Hepatocyte (in vitro differentiated cells): Measurements from ENCODE around the gene ASTN2.

ENCODE experiments used
- EZH2 ChIP-seq: fragments of 200-600 bp; sonication (generic); IDR thresholded peaks from 2 replicates; pipeline ENCODE4 v1.6.1; 2016; ENCODE audit warnings: antibody characterized with exemption, mild to moderate bottlenecking, borderline replicate concordance
- EZH2phosphoT487 ChIP-seq: fragments of 200-600 bp; sonication (generic); IDR thresholded peaks from one replicate; pipeline ENCODE4 v1.6.1; 2018; ENCODE audit warnings: antibody characterized with exemption, mild to moderate bottlenecking, low read depth, moderate library complexity; ENCODE audit not compliant: unreplicated experiment, severe bottlenecking
- TF ChIP-seq, protein P1 (sequence below): fragments of 200-600 bp; sonication (generic); IDR thresholded peaks from 2 replicates; pipeline ENCODE4 v1.5.1; 2016; ENCODE audit warnings: antibody characterized with exemption, mild to moderate bottlenecking; ENCODE audit not compliant: poor library complexity

- TF ChIP-seq, protein P1, sequence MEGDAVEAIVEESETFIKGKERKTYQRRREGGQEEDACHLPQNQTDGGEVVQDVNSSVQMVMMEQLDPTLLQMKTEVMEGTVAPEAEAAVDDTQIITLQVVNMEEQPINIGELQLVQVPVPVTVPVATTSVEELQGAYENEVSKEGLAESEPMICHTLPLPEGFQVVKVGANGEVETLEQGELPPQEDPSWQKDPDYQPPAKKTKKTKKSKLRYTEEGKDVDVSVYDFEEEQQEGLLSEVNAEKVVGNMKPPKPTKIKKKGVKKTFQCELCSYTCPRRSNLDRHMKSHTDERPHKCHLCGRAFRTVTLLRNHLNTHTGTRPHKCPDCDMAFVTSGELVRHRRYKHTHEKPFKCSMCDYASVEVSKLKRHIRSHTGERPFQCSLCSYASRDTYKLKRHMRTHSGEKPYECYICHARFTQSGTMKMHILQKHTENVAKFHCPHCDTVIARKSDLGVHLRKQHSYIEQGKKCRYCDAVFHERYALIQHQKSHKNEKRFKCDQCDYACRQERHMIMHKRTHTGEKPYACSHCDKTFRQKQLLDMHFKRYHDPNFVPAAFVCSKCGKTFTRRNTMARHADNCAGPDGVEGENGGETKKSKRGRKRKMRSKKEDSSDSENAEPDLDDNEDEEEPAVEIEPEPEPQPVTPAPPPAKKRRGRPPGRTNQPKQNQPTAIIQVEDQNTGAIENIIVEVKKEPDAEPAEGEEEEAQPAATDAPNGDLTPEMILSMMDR: no peak
- no peak for TF ChIP-seq EZH2phosphoT487
- TF ChIP-seq EZH2: no peak
Measured at GRCh38 chr9:116468793-116469527, 945.9 kb downstream of the ASTN2 start.
